Activated CD8-positive, alpha-beta T cell treated with anti-CD3 and anti-CD28 coated beads, Interleukin-2, amount 10 ng/mL, durations not matched to agents 7 days and 5 days (primary cell): Measurements from ENCODE around the gene IFITM10. TPM values are rescaled to one million over a fixed set of nuclear protein-coding genes. Genes with fewer than 3 reads are reported as not detected.

Experiments
- ATAC-seq: fragments of 150-1000 bp; cut with Tn5 transposase; one replicate; pipeline ENCODE4 v1.10.0; 2021; ENCODE audit warnings: moderate library complexity
- CTCF ChIA-PET: fragments of 350-600 bp; sonication (Branson Sonifier 250); formaldehyde crosslinking; loops from one replicate; lab custom pipeline; 2021; ENCODE audit warnings: antibody characterized with exemption; lab: Charles Lee
- POLR2A ChIA-PET: fragments of 350-600 bp; sonication (Branson Sonifier 250); formaldehyde crosslinking; loops from one replicate; lab custom pipeline; 2021; ENCODE audit warnings: antibody characterized with exemption; lab: Charles Lee
- DNase-seq: peaks from one replicate; pipeline ENCODE4 v3.0.0-alpha.2; 2020
- H3K27ac Mint-ChIP-seq: one replicate; pipeline ENCODE4 v1.8.0; 2021; ENCODE audit warnings: mild to moderate bottlenecking, mixed read lengths
- H3K27me3 Mint-ChIP-seq: one replicate; pipeline ENCODE4 v1.8.0; 2021; ENCODE audit warnings: low read depth, mixed read lengths
- H3K36me3 Mint-ChIP-seq: one replicate; pipeline ENCODE4 v1.8.0; 2021; ENCODE audit warnings: low read depth, mixed read lengths
- H3K4me1 Mint-ChIP-seq: one replicate; pipeline ENCODE4 v1.8.0; 2021; ENCODE audit warnings: low read depth, mixed read lengths
- H3K4me3 Mint-ChIP-seq: one replicate; pipeline ENCODE4 v1.8.0; 2021; ENCODE audit warnings: mild to moderate bottlenecking, mixed read lengths
- H3K9me3 Mint-ChIP-seq: one replicate; pipeline ENCODE4 v1.8.0; 2022; ENCODE audit warnings: mixed read lengths; ENCODE audit not compliant: insufficient read depth
- total RNA-seq, 2 experiments: library from RNA; stranded (reverse); gene quantifications; one replicate each; pipeline ENCODE4 v1.2.3, GENCODE V29; 2021

Gene IFITM10
- total RNA-seq, 2 experiments from 2014 or later, result 0.63 to 1.0 TPM

DNA sequence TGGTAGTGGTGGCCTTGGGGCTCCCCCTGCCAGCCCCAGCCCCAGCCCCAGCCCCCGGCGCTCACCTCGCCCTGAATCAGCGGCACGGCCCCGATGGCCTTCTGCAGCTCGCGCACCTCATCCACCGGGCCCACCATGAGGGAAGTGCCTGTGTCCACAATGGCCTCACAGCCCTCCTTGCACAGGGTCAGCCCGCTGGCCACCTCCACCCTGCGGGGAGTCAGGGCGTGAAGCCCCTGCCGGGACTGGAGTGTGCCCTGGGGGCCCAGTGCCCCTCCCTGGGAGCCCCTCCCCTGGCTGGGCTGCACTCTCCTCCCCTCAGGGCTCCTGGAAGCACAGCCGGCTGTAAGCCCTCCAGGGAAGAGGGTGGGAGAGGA is 3.5 kb upstream of the IFITM10 start:
- peaks cover 15% of the 10 kb centered on the region for H3K27me3 Mint-ChIP-seq

DNA sequence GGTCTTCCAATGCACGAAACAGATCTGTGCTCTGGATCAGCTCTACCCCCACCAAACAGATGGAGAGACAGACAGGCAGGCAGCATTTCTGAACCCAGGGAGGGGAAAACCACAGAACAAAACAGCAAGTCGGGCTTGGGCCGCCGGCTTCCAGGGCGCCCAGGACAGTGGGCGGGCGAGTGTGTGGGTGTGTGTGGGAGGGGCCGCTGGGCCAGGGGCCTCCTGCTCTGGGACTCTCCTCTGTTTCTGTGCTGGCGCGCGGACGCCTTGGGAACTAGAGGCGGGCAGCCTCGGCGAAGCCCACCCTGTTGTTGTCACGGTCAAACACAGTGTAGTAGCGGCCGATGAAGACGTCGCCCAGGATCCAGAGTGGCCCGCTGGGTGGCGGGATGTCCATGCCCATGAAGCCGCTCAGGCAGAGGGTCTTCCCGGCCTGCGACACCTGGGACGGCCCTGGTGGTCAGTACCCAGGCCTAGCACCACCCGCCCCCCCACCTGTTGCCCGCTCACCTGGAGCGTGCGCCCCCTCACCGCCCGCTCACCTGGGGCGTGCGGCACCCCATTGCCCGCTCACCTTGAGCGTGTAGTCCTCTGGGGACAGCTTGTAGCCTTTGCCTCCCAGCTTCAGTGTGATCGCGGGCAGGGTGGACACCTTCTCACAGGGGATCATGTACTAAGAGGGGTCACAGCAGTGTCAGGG is 3.0 kb upstream of the IFITM10 start:
- Mint-ChIP-seq H3K27me3 (peaks cover 17% of the 10 kb centered on the region), H3K4me3 (no peak overlapping the region), H3K27ac (peak overlapping the region; percentile 57), H3K36me3 (peaks cover 37% of the 10 kb centered on the region), H3K4me1 (peaks cover 62% of the 10 kb centered on the region), H3K9me3 (no peaks in the 10 kb centered on the region)
- ATAC-seq, result no peak
- ChIA-PET POLR2A (interaction anchor here (0.5 kb wide), 1 partner anchor 96 kb away, joined by 4 read pairs; no protein-coding TSS in a partner anchor), CTCF (no interaction called here)
- DNase-seq, result no peak

More for the DNA sequence above, 3.5 kb upstream of the IFITM10 start:
- H3K36me3 Mint-ChIP-seq, result peaks cover 42% of the 10 kb centered on the region
- no peak for DNase-seq
- peaks cover 66% of the 10 kb centered on the region for H3K4me1 Mint-ChIP-seq
- no peak overlapping the region for H3K4me3 Mint-ChIP-seq
- no peak for ATAC-seq
- no peaks in the 10 kb centered on the region for H3K9me3 Mint-ChIP-seq
- POLR2A ChIA-PET, result no interaction called here
- CTCF ChIA-PET, result no interaction called here
- H3K27ac Mint-ChIP-seq, result no peak overlapping the region

DNA sequence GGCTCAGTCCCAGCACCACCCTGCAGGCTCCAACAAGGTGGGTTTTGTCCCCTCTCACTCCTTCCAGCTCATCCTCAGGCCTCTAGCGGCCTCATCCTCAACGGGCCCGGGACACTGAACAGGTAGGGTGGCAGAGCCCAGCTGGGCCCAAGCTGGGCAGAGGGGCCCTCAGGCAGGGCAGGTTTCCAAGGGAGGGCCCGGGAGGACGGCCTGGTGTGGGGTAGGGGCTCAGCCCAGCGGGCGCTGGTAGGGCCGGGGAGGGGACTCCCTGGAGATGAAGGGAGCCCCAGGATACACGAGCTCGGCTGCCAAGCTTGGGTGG is 2.5 kb upstream of the IFITM10 start:
- Mint-ChIP-seq H3K27ac (peak overlapping the region; percentile 57), H3K4me3 (no peak overlapping the region), H3K36me3 (peaks cover 35% of the 10 kb centered on the region), H3K27me3 (peaks cover 20% of the 10 kb centered on the region), H3K9me3 (no peaks in the 10 kb centered on the region), H3K4me1 (peaks cover 59% of the 10 kb centered on the region)
- POLR2A ChIA-PET, result interaction anchor here (0.5 kb wide), 1 partner anchor 96 kb away, joined by 4 read pairs; no protein-coding TSS in a partner anchor
- no peak for ATAC-seq
- DNase-seq, result no peak
- CTCF ChIA-PET, result no interaction called here

DNA sequence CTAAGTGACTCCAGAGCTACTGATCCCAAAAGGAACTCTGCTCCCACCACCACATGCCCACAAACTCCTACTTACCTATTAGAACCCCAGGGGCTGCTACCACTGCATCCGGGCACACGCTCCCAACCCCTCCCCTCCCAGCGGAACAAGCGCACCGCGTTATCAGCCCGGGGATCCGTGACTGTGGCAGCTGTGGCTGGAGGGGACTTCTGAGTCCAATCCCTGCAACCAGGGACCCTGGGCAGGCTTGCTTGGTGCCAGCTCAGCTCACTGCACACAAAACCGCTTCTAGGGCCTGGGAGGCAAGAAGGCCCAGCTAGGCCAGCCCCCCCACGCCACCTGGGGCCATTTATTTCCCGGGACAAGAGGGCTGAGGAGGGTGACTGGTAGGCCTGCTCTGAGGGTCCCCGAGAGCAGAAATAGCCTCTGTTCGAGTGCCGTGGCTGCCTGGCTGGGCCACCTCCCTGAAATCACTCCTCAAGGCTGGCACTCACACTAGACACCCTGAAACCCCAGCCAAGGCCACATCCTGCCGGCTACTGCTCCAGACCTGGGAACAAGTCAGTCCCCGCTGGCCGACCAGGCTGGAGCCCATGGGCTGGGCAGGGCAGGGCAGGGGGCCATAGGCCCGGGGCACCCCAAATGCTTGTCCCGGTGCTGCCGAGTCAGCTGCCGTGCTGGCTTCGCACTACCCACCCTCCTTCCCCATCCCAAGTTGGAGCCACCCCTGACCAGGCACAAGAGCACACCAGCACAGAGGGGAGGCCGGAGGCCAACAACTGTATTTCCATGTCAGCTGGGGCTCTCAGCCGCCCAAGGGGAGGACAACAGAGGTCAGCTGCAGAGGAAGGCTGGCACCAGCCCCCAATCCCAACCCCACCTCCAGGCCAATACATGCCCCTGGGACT is 1.9 kb upstream of the IFITM10 start:
- CTCF ChIA-PET, result no interaction called here
- H3K4me1 Mint-ChIP-seq, result peaks cover 53% of the 10 kb centered on the region
- no peak for ATAC-seq

DNA sequence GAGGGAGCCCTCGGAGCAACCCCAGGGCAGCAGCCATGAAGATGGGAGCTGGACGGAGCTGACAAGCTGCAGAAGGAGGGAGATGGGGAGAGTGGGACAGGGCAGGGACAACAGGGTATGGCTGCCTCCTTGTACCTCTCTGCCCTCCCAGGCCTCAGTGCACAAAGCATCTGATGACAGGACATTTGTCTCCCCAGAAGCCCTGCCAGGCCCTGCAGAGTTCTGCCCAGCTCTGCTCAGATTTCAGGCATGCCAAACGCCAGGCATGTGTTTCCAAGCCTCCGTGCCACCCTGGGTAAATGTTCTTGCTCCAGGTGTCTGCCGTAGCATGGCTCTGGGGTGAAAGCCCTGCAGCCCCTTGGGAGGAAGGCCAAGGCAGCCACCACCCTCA is 1.1 kb upstream of the IFITM10 start:
- Mint-ChIP-seq H3K4me3 (no peak overlapping the region), H3K27ac (no peak overlapping the region), H3K36me3 (peaks cover 21% of the 10 kb centered on the region), H3K9me3 (no peaks in the 10 kb centered on the region), H3K4me1 (peaks cover 46% of the 10 kb centered on the region), H3K27me3 (peaks cover 20% of the 10 kb centered on the region)
- ChIA-PET POLR2A (interaction anchor here (0.6 kb wide), 1 partner anchor 130 kb away, joined by 3 read pairs; no protein-coding TSS in a partner anchor), CTCF (no interaction called here)
- ATAC-seq (no peak), DNase-seq (no peak)

More for the DNA sequence above, 1.9 kb upstream of the IFITM10 start:
- Mint-ChIP-seq H3K9me3 (no peaks in the 10 kb centered on the region), H3K27ac (no peak overlapping the region), H3K36me3 (peaks cover 29% of the 10 kb centered on the region), H3K4me3 (no peak overlapping the region), H3K27me3 (peaks cover 20% of the 10 kb centered on the region)
- DNase-seq, result no peak
- POLR2A ChIA-PET, result interaction anchor here (0.6 kb wide), 1 partner anchor 129 kb away, joined by 3 read pairs; no protein-coding TSS in a partner anchor

DNA sequence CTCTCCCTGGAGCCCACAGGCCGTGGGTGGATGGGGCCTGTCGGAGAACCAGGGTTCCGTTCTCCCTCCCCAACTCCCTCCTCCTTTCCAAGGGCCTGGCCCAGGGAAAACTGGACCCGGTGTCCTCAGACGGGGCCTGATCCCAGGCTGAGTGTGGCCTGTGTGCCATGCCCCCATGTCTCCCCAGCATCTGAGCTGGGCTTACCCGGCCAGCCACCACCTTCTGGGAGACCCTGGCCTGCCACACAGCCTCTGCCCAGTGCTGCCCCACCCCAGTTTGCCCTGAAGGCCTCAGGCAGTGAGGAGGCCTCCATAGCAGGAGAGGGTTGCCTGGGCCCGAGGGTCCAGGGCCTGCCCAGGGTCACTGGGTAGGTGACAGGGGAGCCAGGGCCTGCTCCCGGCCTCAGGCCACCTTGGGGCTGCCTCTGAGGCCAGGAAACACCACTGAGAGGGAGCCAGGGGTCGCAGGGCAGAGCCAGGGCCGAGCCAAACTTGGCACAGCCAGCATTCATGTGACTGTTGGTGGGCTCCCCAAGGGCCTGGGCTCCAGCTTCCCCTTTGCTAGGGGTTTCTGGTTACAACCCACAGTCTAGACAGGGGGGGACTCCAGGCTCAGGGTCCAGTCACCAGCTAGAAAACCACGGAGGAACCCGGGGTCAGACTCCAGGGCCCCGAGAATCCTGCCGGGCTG is 590 bp upstream of the IFITM10 start:
- Mint-ChIP-seq H3K4me1 (peaks cover 40% of the 10 kb centered on the region), H3K9me3 (no peaks in the 10 kb centered on the region), H3K4me3 (no peak overlapping the region), H3K36me3 (peaks cover 16% of the 10 kb centered on the region), H3K27me3 (peaks cover 20% of the 10 kb centered on the region), H3K27ac (no peak overlapping the region)
- DNase-seq (no peak), ATAC-seq (no peak)
- ChIA-PET POLR2A (interaction anchor here (0.6 kb wide), 1 partner anchor 130 kb away, joined by 3 read pairs; no protein-coding TSS in a partner anchor), CTCF (no interaction called here)

DNA sequence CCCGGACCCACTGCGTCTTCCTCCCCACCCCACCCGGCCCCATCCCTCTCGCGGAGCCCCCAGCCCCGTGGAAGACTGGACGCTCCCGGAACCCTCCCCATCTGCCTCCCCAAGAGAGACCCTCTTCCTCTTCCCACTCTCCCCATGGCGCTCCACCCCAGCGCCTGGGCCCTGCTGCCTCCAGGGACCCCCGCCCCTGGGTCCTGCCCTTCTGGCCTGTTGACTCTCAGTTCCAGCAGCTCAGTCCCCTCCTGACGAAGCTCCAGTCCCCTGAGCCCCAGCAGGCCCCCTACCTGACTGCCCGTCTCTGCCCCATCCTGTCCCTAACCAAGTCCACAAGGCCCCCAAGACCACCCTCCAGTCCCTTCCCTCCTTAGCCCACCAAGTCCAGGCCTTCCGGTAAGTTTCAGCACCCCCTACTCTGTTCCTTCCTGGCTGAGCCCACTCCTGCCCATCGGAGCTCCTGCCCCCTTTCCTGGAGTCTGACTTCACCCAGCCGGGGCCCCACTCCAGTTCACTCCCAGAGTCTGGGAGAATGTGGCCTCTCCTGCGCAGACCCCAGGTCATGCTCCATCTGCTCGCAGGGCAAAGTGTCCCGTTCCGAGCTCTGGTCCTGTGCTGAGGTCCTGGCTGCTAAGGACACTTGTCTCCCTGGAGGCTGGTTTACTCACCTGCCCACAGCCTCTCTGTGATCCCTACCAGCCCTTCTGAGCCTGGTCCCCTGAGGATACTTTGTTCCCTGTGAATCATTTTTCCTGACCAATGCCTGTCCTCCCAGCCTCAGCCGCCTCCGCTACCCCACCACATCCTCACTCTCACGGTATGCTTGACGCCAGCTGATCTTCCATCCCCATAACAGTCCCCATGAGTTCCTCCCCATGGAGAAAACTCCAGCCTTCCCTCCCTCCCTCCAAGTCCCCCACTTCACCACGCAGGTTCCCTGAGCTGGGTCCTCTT is 722 bp downstream of the IFITM10 start:
- peak overlapping the region; percentile 34 for H3K27ac Mint-ChIP-seq

DNA sequence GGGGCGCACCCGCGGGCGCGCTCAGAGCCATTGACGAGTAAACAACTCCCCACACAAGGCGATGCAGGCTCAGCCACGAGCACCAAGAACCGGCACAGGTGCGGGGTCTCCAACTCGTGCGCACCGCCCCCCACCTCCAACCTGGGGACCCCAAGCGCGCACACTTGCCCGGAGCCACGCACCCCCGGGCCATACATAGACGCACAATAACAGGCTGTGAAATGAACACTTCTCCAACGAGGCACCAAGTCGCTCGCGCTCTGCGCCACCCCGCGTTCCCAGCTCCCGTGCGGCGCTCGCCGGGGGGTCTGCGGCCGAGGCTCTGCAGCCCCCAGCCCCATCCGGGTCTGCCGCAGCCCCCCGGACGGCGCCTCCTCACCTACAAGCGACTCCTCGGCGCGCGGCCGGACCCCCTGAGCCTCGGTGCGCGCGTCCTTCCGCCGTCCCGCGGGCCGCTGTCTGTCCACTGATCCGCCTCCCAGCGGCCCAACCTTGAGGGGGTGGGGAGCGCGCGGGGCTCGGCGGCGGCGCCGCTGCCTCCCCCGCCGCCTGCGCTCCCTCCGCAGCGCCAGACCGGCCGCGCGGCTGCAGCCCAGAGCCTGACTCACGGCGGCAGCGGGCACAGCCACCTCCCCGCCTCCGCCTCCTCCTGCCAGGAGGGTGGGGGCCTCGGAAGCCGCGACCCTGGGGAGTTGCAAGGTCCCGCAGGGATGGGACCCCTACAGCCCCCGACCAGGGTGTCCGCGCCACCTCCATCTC is 1.6 kb downstream of the IFITM10 start:
- peak overlapping the region; percentile 28 for H3K4me3 Mint-ChIP-seq
- peaks cover 24% of the 10 kb centered on the region for H3K4me1 Mint-ChIP-seq
- ATAC-seq (peak; percentile 37), DNase-seq (no peak)
- POLR2A ChIA-PET, result interaction anchor here (0.8 to 1.6 kb wide), 2 partner anchors 9 to 30 kb away, joined by 3 to 4 read pairs; no protein-coding TSS in a partner anchor
- no peak overlapping the region for H3K27ac Mint-ChIP-seq
- no peaks in the 10 kb centered on the region for H3K9me3 Mint-ChIP-seq
- peaks cover 5% of the 10 kb centered on the region for H3K36me3 Mint-ChIP-seq
- H3K27me3 Mint-ChIP-seq, result peaks cover 22% of the 10 kb centered on the region
- CTCF ChIA-PET, result no interaction called here

More for the DNA sequence above, 722 bp downstream of the IFITM10 start:
- Mint-ChIP-seq H3K4me3 (no peak overlapping the region), H3K9me3 (no peaks in the 10 kb centered on the region), H3K36me3 (peaks cover 5% of the 10 kb centered on the region), H3K4me1 (peaks cover 27% of the 10 kb centered on the region), H3K27me3 (peaks cover 22% of the 10 kb centered on the region)
- ATAC-seq (no peak), DNase-seq (no peak)
- CTCF ChIA-PET, result no interaction called here
- POLR2A ChIA-PET, result interaction anchor here (0.8 to 1.6 kb wide), 2 partner anchors 8 to 29 kb away, joined by 3 to 4 read pairs; no protein-coding TSS in a partner anchor

DNA sequence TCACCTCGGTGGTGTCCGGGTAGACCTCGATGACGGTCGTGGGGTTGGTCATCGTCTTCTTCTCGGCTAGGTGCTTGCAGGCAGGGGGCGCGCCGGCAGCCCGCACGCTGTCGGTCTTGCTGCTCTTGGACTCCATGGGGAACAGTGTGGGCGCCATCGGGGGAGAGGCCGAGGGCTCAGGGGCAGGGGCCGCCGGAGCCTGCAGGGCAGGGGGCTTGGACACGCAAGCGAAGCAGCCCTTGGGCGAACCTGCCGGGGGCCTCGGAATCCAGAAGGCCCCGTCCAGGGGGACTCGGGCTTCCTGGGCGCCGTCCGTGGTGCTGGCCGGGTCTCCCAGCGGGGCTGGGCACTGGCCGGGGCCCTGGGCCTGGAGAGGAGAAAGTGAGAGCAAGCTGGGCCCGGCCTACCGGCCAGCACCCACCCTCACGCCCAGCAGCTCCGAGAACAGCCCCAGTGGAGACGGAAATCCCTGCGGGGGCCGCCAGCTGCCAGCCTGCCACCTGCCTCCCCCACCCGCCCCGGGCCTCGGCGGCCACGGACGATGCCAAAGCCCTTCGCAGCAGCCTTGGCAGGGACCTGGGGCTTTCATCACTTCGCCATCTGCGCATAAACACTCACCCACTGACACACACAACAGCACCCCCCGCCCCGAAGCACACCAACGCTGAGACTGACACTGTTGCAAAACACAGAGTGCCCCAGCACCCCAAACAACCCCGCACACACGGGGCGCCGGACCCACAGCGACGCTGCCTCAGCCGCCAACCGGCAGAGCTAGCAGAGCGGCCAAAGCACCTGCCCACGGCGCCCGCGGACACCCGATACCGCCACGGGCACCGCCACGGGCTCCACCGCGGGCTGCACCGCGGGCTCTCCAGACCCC is 2.4 kb downstream of the IFITM10 start:
- Mint-ChIP-seq H3K4me3 (no peak overlapping the region), H3K27ac (no peak overlapping the region), H3K4me1 (peaks cover 19% of the 10 kb centered on the region), H3K36me3 (peaks cover under 1% of the 10 kb centered on the region), H3K27me3 (peaks cover 22% of the 10 kb centered on the region), H3K9me3 (no peaks in the 10 kb centered on the region)
- no peak for ATAC-seq
- no peak for DNase-seq
- ChIA-PET CTCF (no interaction called here), POLR2A (no interaction called here)
